ENCODE data around the gene CD247.
A peak's percentile ranks its signal among the peaks of the same experiment; 100 is the strongest.
"Not testable (repeated sequence)": the region's sequence is repeated elsewhere in the genome, so short reads cannot be mapped to it uniquely, and the experiment has no call there.

CD247 gene

GRCh38 chr1:167518331-167518700 is at the start of gene CD247:
CD247 (minus strand) TSS chr1:167518529; CDS start chr1:167518465, 64 bp downstream.
- DNase-seq, result no peak

- no peak for DNase-seq
These were observed 49.3 kb upstream of the CD247 start for GRCh38 chr1:167567663-167568062.

GRCh38 chr1:167566766-167567165 is 48.4 kb upstream of the CD247 start:
- DNase-seq, result no peak

- no peak for DNase-seq
These were observed 47.6 kb upstream of the CD247 start for GRCh38 chr1:167565922-167566321.

- DNase-seq, result no peak
These were observed 46.4 kb upstream of the CD247 start for GRCh38 chr1:167564612-167565270.

- DNase-seq, result no peak
These were observed 45.4 kb upstream of the CD247 start for GRCh38 chr1:167563579-167564246.

DNA sequence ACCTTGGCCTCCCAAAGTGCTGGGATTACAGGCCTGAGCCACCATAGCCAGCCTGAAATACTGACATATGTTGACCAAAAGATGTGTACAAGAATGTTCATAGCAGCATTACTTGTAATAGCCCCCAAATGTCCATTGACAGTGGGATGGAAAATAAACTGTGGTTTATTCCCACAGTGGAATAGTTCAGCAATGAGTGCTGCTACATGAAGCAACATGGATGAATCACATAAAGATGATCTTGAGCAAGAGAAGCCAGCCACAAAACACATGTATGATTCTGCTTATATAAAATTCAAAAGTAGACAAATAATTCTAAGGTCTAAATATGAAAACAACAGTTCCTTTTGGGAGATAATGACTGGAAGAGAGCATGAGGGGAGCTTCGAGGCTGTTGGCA is 44.4 kb upstream of the CD247 start:
- DNase-seq, result no peak

- DNase-seq, result no peak
These were observed 43.4 kb upstream of the CD247 start for GRCh38 chr1:167561753-167562152.

DNA sequence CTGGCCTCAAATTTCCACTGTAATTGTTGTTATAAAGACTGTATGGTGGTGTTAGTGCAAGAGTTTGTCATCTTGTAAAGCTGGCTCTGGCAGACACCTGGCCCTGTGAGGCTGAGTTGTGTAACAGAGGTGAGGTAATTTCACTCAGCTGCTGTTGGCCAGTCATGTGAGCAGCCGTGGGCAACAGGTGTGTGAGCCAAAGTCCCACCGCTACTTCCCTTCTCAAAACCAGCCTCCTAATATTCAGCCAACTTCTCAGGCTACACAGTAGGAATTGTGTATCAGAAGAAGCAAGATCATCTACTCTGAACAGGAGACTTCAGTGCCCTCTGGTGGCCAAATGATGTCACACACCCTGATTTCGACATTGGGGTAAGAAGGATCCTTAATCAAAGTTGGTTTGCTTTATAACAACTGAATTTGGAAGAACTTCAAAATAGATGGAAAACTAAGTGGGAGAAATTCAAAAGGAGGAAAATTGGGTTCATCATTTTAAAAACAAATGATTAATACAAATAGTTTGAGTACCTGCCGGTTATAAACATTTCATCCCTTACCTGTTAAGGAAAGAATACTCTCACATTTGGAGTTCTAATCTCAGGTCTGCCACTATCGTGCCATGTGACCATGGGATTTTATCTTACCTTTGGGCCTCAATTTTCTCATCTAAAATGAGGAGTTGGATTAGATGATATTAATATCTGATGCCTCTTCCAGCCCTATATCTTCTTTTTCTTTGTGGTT is 37.8 kb upstream of the CD247 start:
- peak in 1 of 2 experiments; percentile 13 for DNase-seq

DNA sequence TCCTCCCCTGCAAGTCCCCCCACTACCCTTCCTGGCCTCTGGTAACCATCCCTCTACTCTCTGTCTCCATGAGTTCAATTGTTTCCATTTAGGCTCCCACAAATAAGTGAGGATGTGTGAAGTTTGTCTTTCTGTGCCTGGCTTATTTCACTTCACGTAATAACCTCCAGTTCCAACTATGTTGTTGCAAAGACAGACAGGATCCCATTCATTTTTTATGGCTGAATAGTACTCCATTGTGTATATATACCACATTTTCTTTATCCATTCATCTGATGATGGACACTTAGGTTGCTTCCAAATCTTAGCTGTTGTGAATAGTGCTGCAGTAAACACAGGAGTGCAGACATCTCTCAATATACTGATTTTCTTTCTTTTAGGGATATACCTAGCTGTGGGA is 36.7 kb upstream of the CD247 start:
- not testable (repeated sequence) for DNase-seq

DNA sequence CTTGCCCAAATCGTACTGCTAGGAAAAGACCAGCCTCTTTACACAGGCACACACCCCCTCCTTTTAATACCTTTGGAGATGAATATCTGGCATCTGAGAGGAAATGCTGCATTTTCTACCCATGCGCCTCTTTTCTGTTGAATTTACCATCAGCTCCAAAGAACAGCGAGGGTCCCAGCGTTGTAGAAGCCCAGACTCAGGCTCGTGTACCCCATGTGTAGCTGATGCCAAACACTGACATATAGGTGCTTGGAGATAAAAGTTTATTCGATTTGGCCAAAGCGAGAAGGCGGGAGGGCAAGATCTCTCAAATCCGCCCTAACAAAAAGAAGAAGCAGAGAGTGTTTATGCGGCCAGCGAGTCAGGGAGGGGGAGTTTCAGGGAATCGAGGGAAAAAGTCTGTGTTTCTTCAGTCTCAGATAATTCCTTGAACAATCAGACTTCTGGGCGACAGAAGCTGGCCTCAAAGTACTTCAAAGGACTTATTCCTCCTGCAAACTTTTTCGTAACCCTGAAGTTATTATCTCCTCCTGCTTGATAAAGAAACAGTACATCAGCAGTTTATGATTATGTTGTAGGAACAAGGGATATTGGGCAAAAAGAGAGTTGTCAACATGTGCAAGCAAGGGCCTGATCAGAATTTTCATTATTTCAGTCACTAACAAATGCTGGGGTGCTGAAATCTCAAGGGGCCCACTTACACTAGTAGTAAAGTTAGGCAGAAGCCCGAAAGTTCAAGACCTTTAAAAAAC is 35.9 kb upstream of the CD247 start:
- no peak for DNase-seq

GRCh38 chr1:167553136-167554027 is 35.1 kb upstream of the CD247 start, which contains the start of gene CREG1:
CREG1 (minus strand) TSS chr1:167553762.
- peak; percentile 79 to 83 for DNase-seq

DNA sequence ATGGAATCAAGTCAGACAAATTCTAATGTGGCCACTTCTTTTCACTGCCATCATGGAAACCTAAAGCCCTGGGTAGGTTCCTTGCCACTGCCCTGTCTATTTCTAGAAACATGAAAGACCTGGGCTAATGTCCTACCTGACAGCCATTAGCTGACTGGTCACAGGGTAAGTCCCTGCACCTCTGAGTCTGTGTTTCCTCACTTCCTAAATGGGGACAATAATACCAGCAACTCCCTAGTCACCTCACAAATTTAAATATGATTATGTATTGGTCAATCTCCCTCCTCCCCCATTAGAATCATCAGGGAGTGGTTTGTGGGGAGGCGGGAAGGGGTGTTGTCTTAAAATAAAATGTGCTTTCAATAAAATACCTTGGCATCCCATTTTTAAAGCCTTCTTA is 33.0 kb upstream of the CD247 start:
- no peak for DNase-seq

GRCh38 chr1:167548059-167548932 is 30.0 kb upstream of the CD247 start:
- DNase-seq, result no peak

DNA sequence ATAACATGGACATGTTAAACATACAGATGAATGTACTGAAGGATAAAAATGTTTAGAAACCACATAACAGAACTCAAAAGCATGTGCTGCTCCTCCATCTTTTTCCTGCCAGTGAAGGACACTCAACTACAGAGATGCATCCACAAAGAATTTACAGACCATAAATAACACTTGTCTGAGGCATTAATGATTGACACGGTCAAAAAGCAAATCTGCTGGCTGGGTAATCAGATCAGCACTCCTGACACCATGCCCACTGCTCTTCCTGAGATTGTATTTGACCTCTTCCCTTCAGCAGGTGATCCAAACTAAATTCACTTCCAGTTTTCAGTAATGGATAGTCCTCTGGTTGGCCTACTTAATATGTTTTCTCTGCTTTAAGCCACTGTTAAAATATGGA is 28.6 kb upstream of the CD247 start:
- no peak for DNase-seq

- no peak for DNase-seq
These were observed 27.0 kb upstream of the CD247 start for GRCh38 chr1:167545349-167545748.

GRCh38 chr1:167544447-167545093 is 26.2 kb upstream of the CD247 start:
- no peak for DNase-seq

DNA sequence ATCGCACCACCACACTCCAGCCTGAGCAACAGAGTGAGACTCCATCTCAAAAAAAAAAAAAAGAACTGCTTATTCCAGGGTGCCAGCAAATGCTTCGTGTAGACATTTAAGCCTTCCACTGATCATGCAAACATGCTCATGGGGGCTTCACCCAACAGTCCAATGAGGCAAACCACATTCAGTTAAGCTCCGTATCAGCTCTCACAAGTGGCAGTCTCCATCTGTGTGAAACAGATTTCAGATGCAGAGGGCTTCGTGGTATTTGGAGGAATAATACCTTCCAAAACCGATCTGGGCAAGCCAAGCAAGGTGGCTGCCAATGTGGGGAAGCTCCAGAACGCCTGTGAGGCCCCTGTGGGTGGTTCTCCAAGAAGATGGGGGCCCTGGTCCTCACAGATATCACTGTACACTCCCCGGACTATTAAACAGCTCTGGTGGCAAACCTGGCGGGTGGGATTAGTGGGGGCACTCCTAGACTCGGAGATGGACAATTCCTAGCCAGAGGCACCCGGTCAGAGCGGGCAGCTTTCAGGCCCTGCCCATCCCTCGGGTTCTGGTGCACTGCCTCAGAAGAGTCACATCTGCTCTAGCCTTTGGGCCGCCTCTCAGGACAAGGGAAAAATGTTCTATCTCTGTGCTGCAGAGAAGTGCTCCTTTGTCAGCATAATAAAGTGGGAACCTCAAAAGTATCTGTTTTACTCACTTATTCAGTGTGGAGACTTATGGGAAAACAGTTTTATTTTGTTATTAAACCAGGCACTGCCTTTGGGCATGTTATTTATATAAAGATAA is 25.1 kb upstream of the CD247 start:
- no peak for DNase-seq
